SK-N-SH (cell line): Measurements from ENCODE around the gene CLSTN2.

Experiments
- EZH2phosphoT487 ChIP-seq: fragments of 200-600 bp; sonication (generic); IDR thresholded peaks from 2 replicates; pipeline ENCODE4 v1.6.1; 2017; ENCODE audit warnings: low read depth, mixed run types, mild to moderate bottlenecking, antibody characterized with exemption, moderate library complexity, borderline replicate concordance
- FOSL2 ChIP-seq: IDR thresholded peaks from 2 replicates; pipeline ENCODE4 v1.4.0; 2012; ENCODE audit warnings: low read depth, mild to moderate bottlenecking, moderate library complexity, borderline replicate concordance
- NFIC ChIP-seq: IDR thresholded peaks from 2 replicates; pipeline ENCODE4 v1.4.0; 2012; ENCODE audit warnings: borderline replicate concordance
- POLR2AphosphoS5 ChIP-seq: IDR thresholded peaks from 2 replicates; pipeline ENCODE4 v1.6.1; 2012; ENCODE audit warnings: low read depth, low read length
- RXRA ChIP-seq: IDR thresholded peaks from 2 replicates; pipeline ENCODE4 v1.4.0; 2012; ENCODE audit warnings: low read depth, mild to moderate bottlenecking, borderline replicate concordance
- SIN3A ChIP-seq: IDR thresholded peaks from 2 replicates; pipeline ENCODE4 v1.6.1; 2012; ENCODE audit warnings: low read depth, mild to moderate bottlenecking, low read length, moderate library complexity, borderline replicate concordance
- TEAD4 ChIP-seq: IDR thresholded peaks from 2 replicates; pipeline ENCODE4 v1.4.0; 2012; ENCODE audit warnings: mild to moderate bottlenecking, borderline replicate concordance; ENCODE audit not compliant: insufficient read depth
- TF ChIP-seq, protein P1 (sequence below): fragments of 200-600 bp; sonication (generic); IDR thresholded peaks from 2 replicates; pipeline ENCODE4 v1.6.1; 2017; ENCODE audit warnings: antibody characterized with exemption, mild to moderate bottlenecking, moderate library complexity

- TF ChIP-seq RXRA (no peak), POLR2AphosphoS5 (no peak), EZH2phosphoT487 (no peak), FOSL2 (no peak), SIN3A (no peak), TEAD4 (no peak), NFIC (no peak)
- TF ChIP-seq, protein P1, sequence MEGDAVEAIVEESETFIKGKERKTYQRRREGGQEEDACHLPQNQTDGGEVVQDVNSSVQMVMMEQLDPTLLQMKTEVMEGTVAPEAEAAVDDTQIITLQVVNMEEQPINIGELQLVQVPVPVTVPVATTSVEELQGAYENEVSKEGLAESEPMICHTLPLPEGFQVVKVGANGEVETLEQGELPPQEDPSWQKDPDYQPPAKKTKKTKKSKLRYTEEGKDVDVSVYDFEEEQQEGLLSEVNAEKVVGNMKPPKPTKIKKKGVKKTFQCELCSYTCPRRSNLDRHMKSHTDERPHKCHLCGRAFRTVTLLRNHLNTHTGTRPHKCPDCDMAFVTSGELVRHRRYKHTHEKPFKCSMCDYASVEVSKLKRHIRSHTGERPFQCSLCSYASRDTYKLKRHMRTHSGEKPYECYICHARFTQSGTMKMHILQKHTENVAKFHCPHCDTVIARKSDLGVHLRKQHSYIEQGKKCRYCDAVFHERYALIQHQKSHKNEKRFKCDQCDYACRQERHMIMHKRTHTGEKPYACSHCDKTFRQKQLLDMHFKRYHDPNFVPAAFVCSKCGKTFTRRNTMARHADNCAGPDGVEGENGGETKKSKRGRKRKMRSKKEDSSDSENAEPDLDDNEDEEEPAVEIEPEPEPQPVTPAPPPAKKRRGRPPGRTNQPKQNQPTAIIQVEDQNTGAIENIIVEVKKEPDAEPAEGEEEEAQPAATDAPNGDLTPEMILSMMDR = no peak
Measured at GRCh38 chr3:140509534-140509933, 574.5 kb downstream of the CLSTN2 start.
